ENCODE results near the gene IFITM1. TPM values are rescaled to one million over a fixed set of nuclear protein-coding genes. Genes with fewer than 3 reads are reported as not detected.
A peak's percentile ranks its signal among the peaks of the same experiment; 100 is the strongest.

Gene IFITM1
- total RNA-seq, 2 experiments from 2014 or later = 36.4 to 72.4 TPM

DNA sequence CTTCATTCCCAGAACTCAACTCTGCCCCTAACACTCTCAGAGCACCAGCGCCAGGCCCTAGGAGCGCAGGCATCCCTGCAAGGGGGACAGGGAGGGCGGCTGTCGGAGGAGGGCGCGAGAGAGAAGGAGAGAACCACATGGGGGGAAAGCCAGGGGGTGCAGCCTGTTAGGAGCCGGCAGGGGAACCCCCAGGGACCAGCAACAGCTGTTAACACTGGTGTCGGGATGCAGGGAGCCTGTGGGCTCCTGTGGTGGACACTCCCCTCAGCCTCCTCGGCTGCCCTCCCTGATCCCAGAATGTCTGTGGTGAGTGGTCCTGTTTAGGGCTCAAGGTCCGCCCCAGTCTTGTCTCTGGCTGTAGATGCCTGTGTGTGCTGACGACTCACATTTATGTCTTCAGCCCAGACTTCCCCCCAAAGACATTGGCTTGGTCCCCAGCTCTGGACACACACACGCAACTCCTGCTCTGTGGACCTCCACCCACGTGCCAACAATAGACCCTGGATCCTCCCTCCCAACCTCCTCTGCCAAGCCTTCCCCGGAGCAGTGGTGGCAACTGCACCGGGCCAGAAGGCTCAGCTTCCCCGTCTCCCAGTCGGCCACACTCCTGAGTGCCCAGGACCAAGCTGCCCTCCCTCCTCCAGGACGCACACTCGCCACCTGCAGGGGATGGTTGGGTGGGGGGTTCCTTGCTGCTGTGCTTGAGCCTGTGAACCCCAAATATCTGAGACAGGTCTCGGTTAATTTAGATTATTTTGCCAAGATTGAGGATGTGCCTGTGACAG, 13.7 kb upstream of the IFITM1 start:
- Histone ChIP-seq H3K27ac (ENCODE audit: low read depth, low read length, poor library complexity, severe bottlenecking) (no peak overlapping the region), H3K4me1 (ENCODE audit: insufficient read depth, low read length, poor library complexity, severe bottlenecking) (peaks cover 11% of the 10 kb centered on the region), H4K20me1 (ENCODE audit: insufficient read depth, low read length) (no peaks in the 10 kb centered on the region), H2AFZ (ENCODE audit: low read length) (no peak overlapping the region), H3K36me3 (ENCODE audit: insufficient read depth, low read length) (no peaks in the 10 kb centered on the region), H3K79me2 (ENCODE audit: insufficient read depth, low read depth, low read length) (no peaks in the 10 kb centered on the region), H3K4me2 (ENCODE audit: low read length) (no peak overlapping the region), H3K4me3 (ENCODE audit: low read depth, low read length, poor library complexity, severe bottlenecking) (no peak overlapping the region), H3K9me3 (ENCODE audit: low read length) (no peaks in the 10 kb centered on the region), H3K9me2 (ENCODE audit: insufficient read depth, low read length) (no peaks in the 10 kb centered on the region)
- CTCF ChIA-PET (ENCODE audit: unreplicated experiment) = interaction anchor here (1.0 kb wide), 1 partner anchor 24 kb away, joined by 3 read pairs; no protein-coding TSS in a partner anchor
- intact Hi-C loops (cut with micrococcal nuclease; ENCODE audit: unreplicated experiment) = loop anchor here (10.0 kb wide), 1 partner anchor 45 kb away; no protein-coding TSS in a partner anchor
- BruUV-seq (replicated peaks) = no TSS peak
- no peak for DNase-seq (ENCODE audit: low spot score)
- TF ChIP-seq CTCF (conservative IDR thresholded peaks at IDR 0.05; ENCODE audit: low read length) (no peak; the same call in 1 of the 2 replicates), EZH2phosphoT487 (IDR thresholded peaks at IDR 0.05; ENCODE audit: borderline replicate concordance, low read depth, low read length) (no peak)
- POLR2A ChIA-PET = no interaction called here

DNA sequence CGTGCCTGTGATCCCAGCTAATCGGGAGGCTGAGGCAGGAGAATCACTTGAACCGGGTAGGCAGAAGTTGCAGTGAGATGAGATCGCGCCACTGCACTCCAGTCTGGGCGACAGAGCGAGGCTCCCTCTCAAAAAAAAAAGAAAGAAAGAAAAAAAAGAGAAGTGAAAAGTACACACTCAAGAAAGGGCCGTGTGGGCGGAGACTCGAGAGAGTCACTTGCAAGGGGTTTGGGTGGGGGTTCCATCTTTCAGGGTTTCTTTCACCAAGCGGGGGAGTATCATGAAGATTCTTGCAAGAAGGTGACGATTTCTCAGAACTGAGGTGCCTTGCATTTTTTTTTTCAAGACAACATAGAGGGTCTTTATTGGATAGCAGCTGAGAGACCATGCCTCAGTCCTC, 10.5 kb upstream of the IFITM1 start:
- DNase-seq (ENCODE audit: low spot score) = peak; percentile 62
- Histone ChIP-seq H3K9me2 (ENCODE audit: insufficient read depth, low read length) (no peaks in the 10 kb centered on the region), H3K9me3 (ENCODE audit: low read length) (no peaks in the 10 kb centered on the region), H3K36me3 (ENCODE audit: insufficient read depth, low read length) (no peaks in the 10 kb centered on the region), H3K27ac (ENCODE audit: low read depth, low read length, poor library complexity, severe bottlenecking) (no peak overlapping the region), H4K20me1 (ENCODE audit: insufficient read depth, low read length) (no peaks in the 10 kb centered on the region), H3K4me3 (ENCODE audit: low read depth, low read length, poor library complexity, severe bottlenecking) (no peak overlapping the region), H3K4me1 (ENCODE audit: insufficient read depth, low read length, poor library complexity, severe bottlenecking) (peaks cover 20% of the 10 kb centered on the region), H3K4me2 (ENCODE audit: low read length) (peak overlapping the region; percentile 7; the same call in 1 of the 2 replicates), H2AFZ (ENCODE audit: low read length) (no peak overlapping the region), H3K79me2 (ENCODE audit: insufficient read depth, low read depth, low read length) (no peaks in the 10 kb centered on the region)
- ChIA-PET POLR2A (no interaction called here), CTCF (ENCODE audit: unreplicated experiment) (no interaction called here)
- TF ChIP-seq CTCF (conservative IDR thresholded peaks at IDR 0.05; ENCODE audit: low read length) = no peak
- no peak for TF ChIP-seq EZH2phosphoT487 (IDR thresholded peaks at IDR 0.05; ENCODE audit: borderline replicate concordance, low read depth, low read length)
- intact Hi-C loops (cut with micrococcal nuclease; ENCODE audit: unreplicated experiment) = loop anchor here (10.0 kb wide), 1 partner anchor 49 kb away; no protein-coding TSS in a partner anchor
- no TSS peak for BruUV-seq (replicated peaks)

- H3K79me2 ChIP-seq (ENCODE audit: insufficient read depth, low read depth, low read length) = no peaks in the 10 kb centered on the region
- H4K20me1 ChIP-seq (ENCODE audit: insufficient read depth, low read length) = no peaks in the 10 kb centered on the region
- DNase-seq (ENCODE audit: low spot score) = no peak
- CTCF ChIA-PET (ENCODE audit: unreplicated experiment) = interaction anchor here (0.6 kb wide), 1 partner anchor 52 kb away, joined by 11 read pairs; no protein-coding TSS in a partner anchor
- H2AFZ ChIP-seq (ENCODE audit: low read length) = no peak overlapping the region
- H3K9me2 ChIP-seq (ENCODE audit: insufficient read depth, low read length) = no peaks in the 10 kb centered on the region
- no peaks in the 10 kb centered on the region for H3K36me3 ChIP-seq (ENCODE audit: insufficient read depth, low read length)
- H3K4me2 ChIP-seq (ENCODE audit: low read length) = no peak overlapping the region
- H3K4me3 ChIP-seq (ENCODE audit: low read depth, low read length, poor library complexity, severe bottlenecking) = no peak overlapping the region
- intact Hi-C loops (cut with micrococcal nuclease; ENCODE audit: unreplicated experiment) = loop anchor here (10.0 kb wide), 1 partner anchor 49 kb away; no protein-coding TSS in a partner anchor
- H3K27ac ChIP-seq (ENCODE audit: low read depth, low read length, poor library complexity, severe bottlenecking) = no peak overlapping the region
- POLR2A ChIA-PET = interaction anchor here (0.6 to 1.5 kb wide), 2 partner anchors 51 to 188 kb away, joined by 4 to 6 read pairs; no protein-coding TSS in a partner anchor
- BruUV-seq (replicated peaks) = no TSS peak
- peaks cover 22% of the 10 kb centered on the region for H3K4me1 ChIP-seq (ENCODE audit: insufficient read depth, low read length, poor library complexity, severe bottlenecking)
- TF ChIP-seq CTCF (conservative IDR thresholded peaks at IDR 0.05; ENCODE audit: low read length) (no peak), EZH2phosphoT487 (IDR thresholded peaks at IDR 0.05; ENCODE audit: borderline replicate concordance, low read depth, low read length) (no peak)
- H3K9me3 ChIP-seq (ENCODE audit: low read length) = no peaks in the 10 kb centered on the region
These were observed 9.8 kb upstream of the IFITM1 start for GRCh38 chr11:304061-304506.

Data from OCI-LY7 (cell line).